Raji (cell line): ENCODE results near the gene LRP1.
A peak's percentile ranks its signal among the peaks of the same experiment; 100 is the strongest.

ENCODE experiments used
- POLR2A ChIP-seq: IDR thresholded peaks from 2 replicates; pipeline ENCODE4 v1.6.1; 2011; ENCODE audit warnings: low read depth, low read length, control low read depth; ENCODE audit not compliant: insufficient read depth

Gene LRP1

DNA sequence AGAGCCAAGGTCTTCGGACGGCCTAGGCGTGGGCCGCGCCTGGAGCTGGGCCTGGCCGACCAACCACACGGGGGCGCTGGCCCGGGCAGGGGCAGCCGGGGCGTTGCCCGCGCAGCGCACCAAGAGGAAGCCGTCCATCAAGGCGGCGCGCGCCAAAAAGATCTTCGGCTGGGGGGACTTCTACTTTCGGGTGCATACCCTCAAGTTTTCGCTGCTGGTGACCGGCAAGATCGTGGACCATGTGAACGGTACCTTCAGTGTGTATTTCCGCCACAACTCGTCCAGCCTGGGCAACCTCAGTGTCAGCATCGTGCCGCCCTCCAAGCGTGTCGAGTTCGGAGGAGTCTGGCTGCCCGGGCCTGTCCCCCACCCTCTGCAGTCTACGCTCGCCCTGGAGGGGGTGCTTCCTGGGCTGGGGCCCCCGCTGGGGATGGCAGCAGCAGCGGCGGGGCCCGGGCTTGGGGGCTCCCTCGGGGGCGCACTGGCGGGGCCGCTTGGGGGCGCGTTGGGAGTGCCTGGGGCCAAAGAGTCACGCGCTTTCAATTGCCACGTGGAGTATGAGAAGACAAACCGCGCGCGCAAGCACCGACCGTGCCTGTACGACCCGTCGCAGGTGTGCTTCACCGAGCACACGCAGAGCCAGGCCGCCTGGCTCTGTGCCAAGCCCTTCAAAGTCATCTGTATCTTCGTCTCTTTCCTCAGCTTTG lies 96.8 kb downstream of the LRP1 start:
- TF ChIP-seq POLR2A, result no peak

DNA sequence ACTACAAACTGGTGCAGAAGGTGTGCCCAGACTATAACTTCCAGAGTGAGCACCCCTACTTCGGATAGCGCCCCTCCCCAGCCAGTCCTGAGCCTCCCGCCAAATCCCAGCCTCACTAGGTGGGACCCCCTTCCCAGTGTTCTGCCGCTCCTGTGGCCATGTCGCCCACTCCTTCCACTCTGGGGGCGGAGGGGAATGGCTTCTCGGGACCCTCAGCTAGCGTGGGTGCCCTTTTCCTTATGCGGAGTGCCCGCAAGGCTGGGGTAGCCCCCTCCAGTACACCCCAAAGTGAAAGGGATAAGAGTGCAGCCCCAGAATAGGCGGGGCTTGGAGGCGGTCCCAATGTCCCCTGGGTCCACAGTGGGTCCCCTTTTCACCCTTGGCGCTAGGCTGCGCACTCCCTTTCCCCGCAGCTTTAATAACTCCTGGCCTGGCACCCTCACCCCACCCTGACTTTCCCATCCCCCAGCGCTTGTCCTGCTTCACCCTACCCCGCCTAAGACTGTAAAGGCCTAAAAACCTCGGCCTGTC lies 97.5 kb downstream of the LRP1 start:
- no peak for TF ChIP-seq POLR2A

DNA sequence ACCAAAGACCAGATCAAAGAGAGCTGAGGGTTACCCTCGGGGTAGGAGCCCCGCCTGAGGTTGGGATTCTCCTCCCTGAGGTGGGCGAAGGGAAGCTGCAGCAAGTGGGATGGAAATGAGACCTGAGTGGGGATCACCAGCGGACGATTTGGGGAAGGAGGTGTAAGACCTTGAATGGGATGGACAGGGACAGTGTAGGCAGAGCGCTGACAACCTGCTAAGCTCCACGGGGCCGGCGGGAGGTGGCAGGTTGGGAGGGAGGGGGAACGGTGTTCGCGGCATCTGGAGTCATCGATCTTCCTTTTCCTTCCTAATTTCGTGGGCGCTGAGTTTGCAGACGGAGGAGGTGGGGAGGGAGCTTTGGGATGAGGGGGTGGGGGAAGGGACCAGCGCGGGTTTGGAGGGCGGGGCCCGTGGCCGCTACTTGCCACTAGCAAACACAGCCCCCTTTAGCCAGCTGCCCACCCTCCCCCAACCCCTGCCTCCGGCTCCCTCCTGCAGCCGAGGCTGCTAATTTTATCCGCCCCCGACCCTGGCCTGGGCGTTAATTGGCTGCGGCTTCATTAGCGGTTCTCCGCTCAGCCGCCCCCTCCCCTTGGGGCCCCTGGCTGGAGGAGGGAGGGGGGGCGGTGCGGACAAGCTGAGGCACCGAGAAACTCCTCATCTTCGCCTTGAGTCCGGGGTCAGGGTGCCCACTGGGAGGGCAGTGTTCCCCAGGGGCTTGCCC lies 98.5 kb downstream of the LRP1 start:
- no peak for TF ChIP-seq POLR2A

GRCh38 chr12:57227315-57228115 lies 99.2 kb downstream of the LRP1 start:
- no peak for TF ChIP-seq POLR2A

DNA sequence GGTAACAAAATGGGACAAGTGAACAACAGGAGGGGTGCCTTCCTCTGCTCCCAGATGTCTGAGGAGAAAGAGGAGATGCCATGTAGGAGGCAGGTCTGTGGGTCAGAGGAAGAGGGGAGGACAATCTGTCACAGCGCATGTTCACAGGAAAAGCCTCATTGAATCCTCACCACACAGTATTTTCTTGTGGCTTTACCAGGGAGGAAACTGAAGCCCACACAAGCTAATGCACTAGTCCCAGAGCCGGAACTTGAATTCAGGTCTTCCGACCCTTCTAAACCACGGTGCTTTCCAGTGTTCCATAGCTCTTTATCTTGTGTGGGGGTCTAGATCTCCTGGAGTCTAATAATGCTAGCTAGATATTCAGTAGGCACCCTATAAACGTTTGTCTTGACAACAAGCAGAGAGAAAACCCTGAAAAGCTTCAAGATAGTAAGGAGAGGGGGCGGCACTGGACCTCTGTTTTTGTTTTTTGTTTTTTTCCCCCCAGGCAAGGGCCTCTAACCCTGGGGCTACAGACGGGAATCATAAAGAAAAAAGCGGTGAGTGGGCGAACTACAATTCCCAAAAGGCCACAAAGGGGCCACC lies 100.9 kb downstream of the LRP1 start:
- TF ChIP-seq POLR2A, result no peak

DNA sequence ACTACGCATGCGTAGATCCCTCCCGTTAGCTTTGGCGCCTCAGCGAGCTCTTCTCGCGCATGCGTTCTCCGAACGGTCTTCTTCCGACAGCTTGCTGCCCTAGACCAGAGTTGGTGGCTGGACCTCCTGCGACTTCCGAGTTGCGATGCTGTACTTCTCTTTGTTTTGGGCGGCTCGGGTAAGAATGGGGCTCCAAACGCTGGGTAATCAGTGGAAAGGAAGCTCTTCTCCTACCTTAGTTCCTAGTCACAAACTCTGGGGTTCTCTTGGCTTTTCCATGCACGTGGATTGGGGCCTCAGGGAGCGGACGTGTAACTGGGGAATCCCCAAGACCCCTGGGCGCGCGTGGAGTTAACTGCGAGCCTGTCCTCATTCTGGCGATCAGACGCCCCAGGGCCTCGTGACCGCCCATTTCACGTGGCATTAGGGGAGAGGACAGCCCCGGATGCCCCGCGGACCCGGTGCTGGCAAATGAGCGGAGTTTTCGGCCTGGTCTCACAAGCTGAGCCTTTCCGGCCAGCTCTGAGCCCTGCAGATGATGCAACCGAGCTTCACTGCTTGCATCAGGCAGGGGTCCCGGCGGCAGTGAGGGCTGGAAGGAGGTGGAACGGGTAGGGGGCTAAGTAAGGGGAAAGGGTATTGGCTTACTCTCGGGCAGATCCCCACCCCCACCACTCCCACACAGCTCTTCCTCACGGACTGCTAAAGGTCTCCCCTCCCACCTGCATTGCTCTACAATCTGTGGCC lies 101.5 kb downstream of the LRP1 start, which contains the start of gene SHMT2:
Gene SHMT2 (plus strand): TSS at position 78 of the 747 bp plus-strand sequence. CDS start 68 bp downstream, at position 146.
- peak; percentile 87 for TF ChIP-seq POLR2A

GRCh38 chr12:57230381-57231155 lies 102.3 kb downstream of the LRP1 start:
- no peak for TF ChIP-seq POLR2A

- no peak for TF ChIP-seq POLR2A
Observed at GRCh38 chr12:57231276-57232021, 103.2 kb downstream of the LRP1 start.

- no peak for TF ChIP-seq POLR2A
Observed at GRCh38 chr12:57232156-57232756, 104.0 kb downstream of the LRP1 start.

- no peak for TF ChIP-seq POLR2A
Observed at GRCh38 chr12:57233357-57234232, 105.3 kb downstream of the LRP1 start.

DNA sequence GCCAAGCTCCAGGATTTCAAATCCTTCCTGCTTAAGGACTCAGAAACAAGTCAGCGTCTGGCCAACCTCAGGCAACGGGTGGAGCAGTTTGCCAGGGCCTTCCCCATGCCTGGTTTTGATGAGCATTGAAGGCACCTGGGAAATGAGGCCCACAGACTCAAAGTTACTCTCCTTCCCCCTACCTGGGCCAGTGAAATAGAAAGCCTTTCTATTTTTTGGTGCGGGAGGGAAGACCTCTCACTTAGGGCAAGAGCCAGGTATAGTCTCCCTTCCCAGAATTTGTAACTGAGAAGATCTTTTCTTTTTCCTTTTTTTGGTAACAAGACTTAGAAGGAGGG lies 105.9 kb downstream of the LRP1 start:
- no peak for TF ChIP-seq POLR2A

DNA sequence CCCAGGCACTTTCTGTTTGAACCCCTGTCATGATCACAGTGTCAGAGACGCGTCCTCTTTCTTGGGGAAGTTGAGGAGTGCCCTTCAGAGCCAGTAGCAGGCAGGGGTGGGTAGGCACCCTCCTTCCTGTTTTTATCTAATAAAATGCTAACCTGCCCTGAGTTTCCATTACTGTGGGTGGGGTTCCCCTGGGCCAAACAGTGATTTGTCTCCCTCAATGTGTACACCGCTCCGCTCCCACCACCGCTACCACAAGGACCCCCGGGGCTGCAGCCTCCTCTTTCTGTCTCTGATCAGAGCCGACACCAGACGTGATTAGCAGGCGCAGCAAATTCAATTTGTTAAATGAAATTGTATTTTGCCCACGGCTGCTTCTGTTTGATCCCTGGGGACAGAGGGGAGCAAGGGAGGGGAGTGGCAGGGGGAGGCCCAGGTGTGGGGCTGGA lies 106.3 kb downstream of the LRP1 start:
- no peak for TF ChIP-seq POLR2A
